K562 (cell line): ENCODE measurements around the gene NCAPD2. TPM values are rescaled to one million over a fixed set of nuclear protein-coding genes. Genes with fewer than 3 reads are reported as not detected.
A peak's percentile ranks its signal among the peaks of the same experiment; 100 is the strongest.

ENCODE experiments used
- ATF2 ChIP-seq: sonication (generic); formaldehyde crosslinking; IDR thresholded peaks from 2 replicates; pipeline ENCODE4 v1.8.1; 2022; ENCODE audit warnings: missing genetic modification reagents
- CBFB ChIP-seq: sonication (generic); formaldehyde crosslinking; IDR thresholded peaks from 2 replicates; pipeline ENCODE4 v1.4.0; 2020; ENCODE audit warnings: mild to moderate bottlenecking, missing genetic modification reagents
- CCNT2 ChIP-seq: IDR thresholded peaks from 2 replicates; pipeline ENCODE4 v1.6.1; 2011; ENCODE audit warnings: borderline replicate concordance, low read depth, mild to moderate bottlenecking, moderate library complexity, mixed read lengths, low read length; ENCODE audit not compliant: insufficient read length; ENCODE audit errors: extremely low read depth
- DACH1 ChIP-seq: fragments of 450-650 bp; IDR thresholded peaks from 2 replicates; pipeline ENCODE4 v1.6.1; 2018; ENCODE audit not compliant: partially characterized antibody
- E4F1 ChIP-seq: fragments of 250-450 bp; sonication (Bioruptor Pico); IDR thresholded peaks from 2 replicates; pipeline ENCODE4 v1.5.0; 2021; ENCODE audit warnings: mild to moderate bottlenecking, borderline replicate concordance
- ESRRA ChIP-seq: fragments of 450-650 bp; IDR thresholded peaks from 2 replicates; pipeline ENCODE4 v1.6.1; 2014; ENCODE audit warnings: low read depth, mild to moderate bottlenecking, moderate library complexity, borderline replicate concordance
- GABPA ChIP-seq: fragments of 200-800 bp; sonication (Bioruptor generic); conservative IDR thresholded peaks from 2 replicates; pipeline ENCODE4 v1.6.1; 2016; ENCODE audit warnings: low read depth, missing genetic modification characterization, missing compliant biosample characterization
- GABPB1 ChIP-seq: sonication (generic); formaldehyde crosslinking; IDR thresholded peaks from 2 replicates; pipeline ENCODE4 v1.8.0; 2022; ENCODE audit warnings: mild to moderate bottlenecking, missing genetic modification reagents
- HDAC1 ChIP-seq, 2 experiments: fragments of 450-650 bp; IDR thresholded peaks; 2 replicates each; pipeline ENCODE4 v1.6.1; 2016 to 2017; ENCODE audit warnings: inconsistent platforms in 1 of 2, mild to moderate bottlenecking in 1 of 2, moderate library complexity in 1 of 2
- KLF6 ChIP-seq: fragments of 250-450 bp; sonication (Bioruptor Pico); IDR thresholded peaks from 2 replicates; pipeline ENCODE4 v1.4.0; 2020; ENCODE audit warnings: mild to moderate bottlenecking, moderate library complexity, borderline replicate concordance
- MEIS2 ChIP-seq: fragments of 450-650 bp; IDR thresholded peaks from 2 replicates; pipeline ENCODE4 v1.6.1; 2014; ENCODE audit warnings: mild to moderate bottlenecking; ENCODE audit not compliant: partially characterized antibody
- MXI1 ChIP-seq: IDR thresholded peaks from 2 replicates; pipeline ENCODE4 v1.6.1; 2011; ENCODE audit warnings: low read depth, mild to moderate bottlenecking, improper control_type of control experiment, low read length
- MYC ChIP-seq, 2 experiments: fragments of 250-450 bp in 1 of 2; sonication (Bioruptor Pico) in 1 of 2; IDR thresholded peaks; 2 replicates each; pipeline versions ENCODE4 v1.5.1 to v1.6.1; 2012 to 2021; ENCODE audit warnings: low read depth in 2 of 2, borderline replicate concordance in 1 of 2, improper control_type of control experiment in 1 of 2, low read length in 1 of 2, mild to moderate bottlenecking in 1 of 2, moderate library complexity in 1 of 2
- RHOXF2B ChIP-seq: fragments of 250-450 bp; sonication (Bioruptor Pico); conservative IDR thresholded peaks from 2 replicates; pipeline ENCODE4 v1.5.1; 2021
- SREBF1 ChIP-seq: fragments of 150-350 bp; IDR thresholded peaks from 2 replicates; pipeline ENCODE4 v1.6.1; 2014; ENCODE audit warnings: antibody characterized with exemption, low read depth, low read length, borderline replicate concordance
- TBP ChIP-seq: optimal IDR thresholded peaks from 2 replicates; pipeline ENCODE3; 2011; ENCODE audit warnings: low read depth, low read length, improper control_type of control experiment
- TEAD4 ChIP-seq, 2 experiments: sonication (generic) in 1 of 2; formaldehyde crosslinking in 1 of 2; IDR thresholded peaks; 2 replicates each; pipeline versions ENCODE4 v1.6.1 to v1.8.0; 2012 to 2022; ENCODE audit warnings: borderline replicate concordance in 1 of 2, inconsistent platforms in 1 of 2, low read length in 1 of 2, mild to moderate bottlenecking in 1 of 2, missing genetic modification reagents in 1 of 2
- THRAP3 ChIP-seq: fragments of 450-650 bp; IDR thresholded peaks from 2 replicates; pipeline ENCODE4 v1.6.1; 2016; ENCODE audit warnings: mild to moderate bottlenecking, inconsistent platforms, borderline replicate concordance
- WHSC1 ChIP-seq: IDR thresholded peaks from one replicate; pipeline ENCODE4 v1.6.1; 2012; ENCODE audit warnings: low read length, control low read depth, inconsistent platforms
- ZBED1 ChIP-seq: IDR thresholded peaks from 2 replicates; pipeline ENCODE4 v1.6.1; 2014
- ZFP30 ChIP-seq: fragments of 250-450 bp; sonication (Bioruptor Pico); IDR thresholded peaks from 2 replicates; pipeline ENCODE4 v1.8.0; 2022; ENCODE audit warnings: moderate library complexity, mild to moderate bottlenecking, inconsistent platforms, borderline replicate concordance
- ZNF146 ChIP-seq: IDR thresholded peaks from one replicate; pipeline ENCODE4 v1.6.1; 2018; ENCODE audit warnings: missing compliant biosample characterization; ENCODE audit not compliant: unreplicated experiment
- polyA plus RNA-seq, 8 experiments: library from polyadenylated mRNA; depleted of rRNA in 4 of 8; stranded (reverse) in 5 of 8; unstranded in 3 of 8; fragments of >200 nt; fragmentation: Nextera tagmentation in 2 of 8; fragmentation: Illumina TruSeq in 1 of 8; extraction: Ambion mirVana in 2 of 8; extraction: Trizol in 1 of 8; gene quantifications; 2 replicates each; pipeline versions ENCODE4 v1.2.1 to v1.2.3, GENCODE V29; 2011 to 2014; ENCODE audit warnings: inconsistent platforms in 1 of 8, missing spikeins in 1 of 8
- total RNA-seq, 7 experiments: library from RNA; depleted of rRNA in 6 of 7; stranded (reverse); fragments of >200 nt in 6 of 7; fragmentation: Illumina TruSeq in 2 of 7; extraction: Trizol in 2 of 7; gene quantifications; 2 replicates each; pipeline versions ENCODE4 v1.2.1 to v1.2.3, GENCODE V29; 2011 to 2021; ENCODE audit warnings: low replicate concordance in 1 of 7
- TF ChIP-seq, protein P1 (sequence below): fragments of 450-650 bp; formaldehyde crosslinking; IDR thresholded peaks from 2 replicates; pipeline ENCODE4 v1.4.0; 2020; ENCODE audit warnings: mild to moderate bottlenecking, moderate library complexity

Gene NCAPD2
- total and polyA plus RNA-seq, 9 of the 15 experiments (the other 6 are each of a cell fraction or from before 2014, with no cell fraction given), result 16.9 to 93.7 (median 68.3) TPM

GRCh38 chr12:6534945-6535696, 41.2 kb downstream of the NCAPD2 start (continued):
- TF ChIP-seq ZFP30 (CRISPR knock-in tag) (no peak), ATF2 (CRISPR knock-in tag) (no peak), THRAP3 (no peak), MXI1 (no peak), CBFB (CRISPR knock-in tag) (no peak), TEAD4 (IDR thresholded peaks at IDR 0.05; ENCODE audit: low read length) (no peak), TEAD4 (CRISPR knock-in tag; IDR thresholded peaks at IDR 0.05; ENCODE audit: borderline replicate concordance) (no peak), MYC (IDR thresholded peaks at IDR 0.05; ENCODE audit: low read depth, low read length) (peak; percentile 32; the same call in 1 of the 2 replicates), MYC (CRISPR knock-in tag; IDR thresholded peaks at IDR 0.05; ENCODE audit: borderline replicate concordance, low read depth) (peak; percentile 43; the same call in 1 of the 2 replicates), SREBF1 (no peak), MEIS2 (no peak), E4F1 (CRISPR knock-in tag) (no peak), ESRRA (peak; percentile 89), DACH1 (no peak), RHOXF2B (CRISPR knock-in tag) (no peak), HDAC1 (IDR thresholded peaks at IDR 0.05) (peak in 1 of 2 experiments; percentile 72; a peak in 2 of 4 replicates), TBP (no peak), KLF6 (CRISPR knock-in tag) (no peak), GABPB1 (0 out of 2 replicates have a peak, but pooled peaks have one; percentile 21), GABPA (tag) (no peak), ZNF146 (CRISPR knock-in tag) (no peak), WHSC1 (no peak), CCNT2 (peak; percentile 40), ZBED1 (no peak)
- TF ChIP-seq, protein P1, sequence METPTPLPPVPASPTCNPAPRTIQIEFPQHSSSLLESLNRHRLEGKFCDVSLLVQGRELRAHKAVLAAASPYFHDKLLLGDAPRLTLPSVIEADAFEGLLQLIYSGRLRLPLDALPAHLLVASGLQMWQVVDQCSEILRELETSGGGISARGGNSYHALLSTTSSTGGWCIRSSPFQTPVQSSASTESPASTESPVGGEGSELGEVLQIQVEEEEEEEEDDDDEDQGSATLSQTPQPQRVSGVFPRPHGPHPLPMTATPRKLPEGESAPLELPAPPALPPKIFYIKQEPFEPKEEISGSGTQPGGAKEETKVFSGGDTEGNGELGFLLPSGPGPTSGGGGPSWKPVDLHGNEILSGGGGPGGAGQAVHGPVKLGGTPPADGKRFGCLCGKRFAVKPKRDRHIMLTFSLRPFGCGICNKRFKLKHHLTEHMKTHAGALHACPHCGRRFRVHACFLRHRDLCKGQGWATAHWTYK, result no peak
